H4 (cell line): ENCODE data around the gene NUDT1. TPM values are rescaled to one million over a fixed set of nuclear protein-coding genes. Genes with fewer than 3 reads are reported as not detected.

ENCODE experiments used
- DNase-seq: peaks from one replicate; pipeline ENCODE4 v3.0.0-alpha.2; 2015; ENCODE audit warnings: low spot score
- total RNA-seq: library from RNA; depleted of rRNA; stranded (reverse); fragments of >200 nt; shearing (Covaris generic); gene quantifications from 2 replicates; pipeline ENCODE4 v1.2.3, GENCODE V29; 2014

The NUDT1 gene
- total RNA-seq, 1 experiment from 2014 or later: 162 TPM

- no peak for DNase-seq
Observed at GRCh38 chr7:2205036-2205780, 36.8 kb upstream of the NUDT1 start.

GRCh38 chr7:2208712-2209111 is 33.3 kb upstream of the NUDT1 start:
- no peak for DNase-seq

GRCh38 chr7:2209146-2209960 is 32.7 kb upstream of the NUDT1 start:
- DNase-seq: peak; percentile 71

GRCh38 chr7:2209961-2210323 is 32.1 kb upstream of the NUDT1 start:
- no peak for DNase-seq

GRCh38 chr7:2210551-2211258 is 31.3 kb upstream of the NUDT1 start:
- no peak for DNase-seq

- no peak for DNase-seq
Observed at GRCh38 chr7:2211259-2211880, 30.7 kb upstream of the NUDT1 start.

- DNase-seq: no peak
Observed at GRCh38 chr7:2211926-2212325, 30.1 kb upstream of the NUDT1 start.

- no peak for DNase-seq
Observed at GRCh38 chr7:2212906-2213305, 29.1 kb upstream of the NUDT1 start.

- no peak for DNase-seq
Observed at GRCh38 chr7:2213551-2214215, 28.3 kb upstream of the NUDT1 start.

GRCh38 chr7:2214636-2215035 is 27.4 kb upstream of the NUDT1 start:
- no peak for DNase-seq

GRCh38 chr7:2215851-2216250 is 26.2 kb upstream of the NUDT1 start:
- DNase-seq: no peak

GRCh38 chr7:2217206-2217605 is 24.8 kb upstream of the NUDT1 start:
- no peak for DNase-seq

GRCh38 chr7:2217716-2218443 is 24.1 kb upstream of the NUDT1 start:
- no peak for DNase-seq

GRCh38 chr7:2218444-2218785 is 23.6 kb upstream of the NUDT1 start:
- no peak for DNase-seq

GRCh38 chr7:2219136-2219535 is 22.9 kb upstream of the NUDT1 start:
- no peak for DNase-seq

GRCh38 chr7:2219606-2220005 is 22.4 kb upstream of the NUDT1 start:
- DNase-seq: no peak

- DNase-seq: no peak
Observed at GRCh38 chr7:2220030-2220429, 22.0 kb upstream of the NUDT1 start.

- DNase-seq: no peak
Observed at GRCh38 chr7:2220506-2220905, 21.5 kb upstream of the NUDT1 start.

GRCh38 chr7:2220954-2221353 is 21.1 kb upstream of the NUDT1 start:
- DNase-seq: no peak

- DNase-seq: no peak
Observed at GRCh38 chr7:2222516-2222915, 19.5 kb upstream of the NUDT1 start.

- DNase-seq: no peak
Observed at GRCh38 chr7:2223321-2223720, 18.7 kb upstream of the NUDT1 start.
